Trophoblast cell (in vitro differentiated cells and primary cell): Measurements from ENCODE around the gene GBX2.
A peak's percentile ranks its signal among the peaks of the same experiment; 100 is the strongest.

Experiments
- DNase-seq, 2 donors: peaks; one replicate each; pipeline ENCODE4 v3.0.0-alpha.2; 2016
- H2AFZ ChIP-seq: 2 replicates; pipeline ENCODE4 v1.6.1; 2013; ENCODE audit warnings: low read length, moderate library complexity, mild to moderate bottlenecking; ENCODE audit not compliant: insufficient read depth, poor library complexity
- H2AK5ac ChIP-seq: 2 replicates; pipeline ENCODE4 v1.6.1; 2013; ENCODE audit warnings: mild to moderate bottlenecking, low read length
- H2BK120ac ChIP-seq: 2 replicates; pipeline ENCODE4 v1.6.1; 2013; ENCODE audit warnings: low read length, mild to moderate bottlenecking, moderate library complexity; ENCODE audit not compliant: insufficient read depth, poor library complexity
- H2BK12ac ChIP-seq: 2 replicates; pipeline ENCODE4 v1.6.1; 2013; ENCODE audit warnings: mild to moderate bottlenecking, low read length, moderate library complexity
- H2BK5ac ChIP-seq: 2 replicates; pipeline ENCODE4 v1.6.1; 2013; ENCODE audit warnings: low read length, low read depth, moderate library complexity, mild to moderate bottlenecking; ENCODE audit not compliant: poor library complexity
- H3K14ac ChIP-seq: 2 replicates; pipeline ENCODE4 v1.6.1; 2013; ENCODE audit warnings: mild to moderate bottlenecking, low read length
- H3K18ac ChIP-seq: 2 replicates; pipeline ENCODE4 v1.6.1; 2013; ENCODE audit warnings: mild to moderate bottlenecking, low read length
- H3K23ac ChIP-seq: 2 replicates; pipeline ENCODE4 v1.6.1; 2013; ENCODE audit warnings: low read length
- H3K27ac ChIP-seq: 2 replicates; pipeline ENCODE4 v1.5.1; 2013; ENCODE audit warnings: low read depth, mild to moderate bottlenecking, inconsistent platforms, low read length, moderate library complexity
- H3K27me3 ChIP-seq: 2 replicates; pipeline ENCODE4 v1.6.1; 2013; ENCODE audit warnings: inconsistent platforms, mild to moderate bottlenecking, low read length, moderate library complexity; ENCODE audit not compliant: insufficient read depth
- H3K36me3 ChIP-seq, 2 experiments: 1 replicate in 1 of 2; 2 replicates in 1 of 2; pipeline ENCODE4 v1.6.1; 2013; ENCODE audit warnings: low read length in 2 of 2, mild to moderate bottlenecking in 2 of 2, moderate library complexity in 1 of 2; ENCODE audit not compliant: insufficient read depth in 2 of 2, control insufficient read depth in 1 of 2
- H3K4ac ChIP-seq: 2 replicates; pipeline ENCODE4 v1.6.1; 2013; ENCODE audit warnings: low read depth, mild to moderate bottlenecking, low read length, moderate library complexity
- H3K4me1 ChIP-seq, 2 experiments: 1 replicate in 1 of 2; 2 replicates in 1 of 2; pipeline ENCODE4 v1.6.1; 2013; ENCODE audit warnings: low read length in 2 of 2, mild to moderate bottlenecking in 2 of 2, moderate library complexity in 1 of 2; ENCODE audit not compliant: insufficient read depth in 2 of 2, control insufficient read depth in 1 of 2
- H3K4me2 ChIP-seq: 2 replicates; pipeline ENCODE4 v1.6.1; 2013; ENCODE audit warnings: inconsistent platforms, mild to moderate bottlenecking, low read length, moderate library complexity
- H3K4me3 ChIP-seq: 2 replicates; pipeline ENCODE4 v1.5.1; 2013; ENCODE audit warnings: mild to moderate bottlenecking, low read depth, low read length, inconsistent platforms
- H3K79me1 ChIP-seq: one replicate; pipeline ENCODE4 v1.6.1; 2013; ENCODE audit warnings: low read length
- H3K79me2 ChIP-seq: 2 replicates; pipeline ENCODE4 v1.6.1; 2013; ENCODE audit warnings: low read length, mild to moderate bottlenecking; ENCODE audit not compliant: control insufficient read depth, insufficient read depth, poor library complexity
- H3K9ac ChIP-seq: 2 replicates; pipeline ENCODE4 v1.6.1; 2013; ENCODE audit warnings: mild to moderate bottlenecking, low read length
- H3K9me3 ChIP-seq: 2 replicates; pipeline ENCODE4 v1.6.1; 2013; ENCODE audit warnings: low read depth, mild to moderate bottlenecking, control low read depth, inconsistent platforms, low read length; ENCODE audit not compliant: insufficient read depth
- H4K12ac ChIP-seq: 2 replicates; pipeline ENCODE4 v1.6.1; 2013; ENCODE audit warnings: low read depth, mild to moderate bottlenecking, low read length, moderate library complexity
- H4K8ac ChIP-seq: 2 replicates; pipeline ENCODE4 v1.6.1; 2013; ENCODE audit warnings: low read depth, mild to moderate bottlenecking, low read length, moderate library complexity
- H4K91ac ChIP-seq: one replicate; pipeline ENCODE4 v1.6.1; 2013; ENCODE audit warnings: low read depth, mild to moderate bottlenecking, low read length, moderate library complexity
- WGBS: extraction: QIAGEN DNeasy Blood & Tissue Kit; methylation state at CpG from one replicate; pipeline ENCODE4 v1.1.7; 2013; ENCODE audit warnings: missing lambda C conversion rate; ENCODE audit not compliant: insufficient read length, insufficient coverage; ENCODE audit errors: extremely low coverage; 5-methylcytosine and 5-hydroxymethylcytosine counted together

Gene GBX2

DNA sequence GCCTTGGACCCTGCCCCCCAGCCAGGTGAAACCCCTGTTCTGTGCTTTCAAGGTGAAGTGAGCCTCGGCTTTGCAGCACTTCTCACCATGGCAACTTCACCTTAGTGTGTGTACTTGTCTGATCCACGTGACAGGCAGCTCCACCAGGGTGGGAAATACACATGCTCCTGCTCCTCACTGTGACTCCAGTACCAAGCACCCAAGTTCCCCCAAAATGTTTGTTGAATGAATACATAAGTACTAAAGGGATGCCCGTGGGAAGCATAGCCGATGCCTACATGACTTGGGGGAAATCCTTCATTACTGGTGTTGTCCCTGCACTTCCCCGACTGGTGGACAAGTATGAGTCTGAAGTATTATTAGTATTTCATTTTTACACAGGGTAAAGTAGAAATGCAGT, 41.8 kb upstream of the GBX2 start:
- H4K91ac ChIP-seq: no peak overlapping the region

DNA sequence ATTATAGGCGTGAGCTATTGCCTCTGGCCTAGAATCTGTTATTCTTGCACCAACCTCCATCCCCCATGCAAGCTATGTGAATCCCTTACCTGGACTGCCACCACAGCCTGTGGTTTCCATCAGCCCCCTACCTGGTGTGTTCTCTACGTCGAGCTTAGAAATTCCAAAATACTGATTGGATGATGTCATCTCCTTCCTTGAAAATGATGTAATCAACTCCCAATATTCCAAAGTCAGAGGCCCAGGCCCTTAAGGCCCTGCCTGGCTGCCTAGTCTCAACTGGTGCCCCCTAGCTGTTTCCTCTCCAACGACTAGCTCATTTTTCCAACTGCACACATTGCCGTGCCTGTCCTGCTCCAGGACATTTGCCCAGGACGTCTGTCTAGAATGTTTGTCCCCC, 41.3 kb upstream of the GBX2 start:
- Histone ChIP-seq H3K4me2 (no peak overlapping the region), H3K23ac (no peak overlapping the region), H3K18ac (no peak overlapping the region), H4K8ac (no peak overlapping the region), H3K27me3 (no peaks in the 10 kb centered on the region), H3K79me1 (no peaks in the 10 kb centered on the region), H3K27ac (no peak overlapping the region), H3K79me2 (no peaks in the 10 kb centered on the region), H3K4ac (no peak overlapping the region), H2AFZ (no peak overlapping the region), H2BK12ac (no peak overlapping the region), H3K14ac (no peak overlapping the region), H4K12ac (no peak overlapping the region), H3K4me1 (peaks cover 0 to 7% of the 10 kb centered on the region in 2 experiments), H3K36me3 (no peaks in the 10 kb centered on the region), H3K9me3 (peaks cover 5% of the 10 kb centered on the region), H4K91ac (no peak overlapping the region), H2BK120ac (no peak overlapping the region), H2AK5ac (no peak overlapping the region), H2BK5ac (no peak overlapping the region), H3K9ac (no peak overlapping the region), H3K4me3 (no peak overlapping the region)
- DNase-seq: peak in 1 of 2 donors; percentile 4
- no CpG with 5 or more reads among the region's 6 CpGs for whole genome bisulfite sequencing

More for the DNA sequence above, 41.8 kb upstream of the GBX2 start:
- Histone ChIP-seq H2BK12ac (no peak overlapping the region), H3K4me2 (no peak overlapping the region), H3K27me3 (no peaks in the 10 kb centered on the region), H3K23ac (no peak overlapping the region), H3K27ac (no peak overlapping the region), H3K4ac (no peak overlapping the region), H3K18ac (no peak overlapping the region), H2BK5ac (no peak overlapping the region), H2AFZ (no peak overlapping the region), H3K79me2 (no peaks in the 10 kb centered on the region), H2BK120ac (no peak overlapping the region), H3K79me1 (no peaks in the 10 kb centered on the region), H3K9me3 (peaks cover 5% of the 10 kb centered on the region), H3K9ac (no peak overlapping the region), H3K4me3 (no peak overlapping the region), H3K4me1 (peaks cover 0 to 7% of the 10 kb centered on the region in 2 experiments), H3K36me3 (no peaks in the 10 kb centered on the region), H4K12ac (no peak overlapping the region), H4K8ac (no peak overlapping the region), H3K14ac (no peak overlapping the region), H2AK5ac (no peak overlapping the region)
- DNase-seq: no peak
- WGBS: no CpG with 5 or more reads among the region's 5 CpGs

DNA sequence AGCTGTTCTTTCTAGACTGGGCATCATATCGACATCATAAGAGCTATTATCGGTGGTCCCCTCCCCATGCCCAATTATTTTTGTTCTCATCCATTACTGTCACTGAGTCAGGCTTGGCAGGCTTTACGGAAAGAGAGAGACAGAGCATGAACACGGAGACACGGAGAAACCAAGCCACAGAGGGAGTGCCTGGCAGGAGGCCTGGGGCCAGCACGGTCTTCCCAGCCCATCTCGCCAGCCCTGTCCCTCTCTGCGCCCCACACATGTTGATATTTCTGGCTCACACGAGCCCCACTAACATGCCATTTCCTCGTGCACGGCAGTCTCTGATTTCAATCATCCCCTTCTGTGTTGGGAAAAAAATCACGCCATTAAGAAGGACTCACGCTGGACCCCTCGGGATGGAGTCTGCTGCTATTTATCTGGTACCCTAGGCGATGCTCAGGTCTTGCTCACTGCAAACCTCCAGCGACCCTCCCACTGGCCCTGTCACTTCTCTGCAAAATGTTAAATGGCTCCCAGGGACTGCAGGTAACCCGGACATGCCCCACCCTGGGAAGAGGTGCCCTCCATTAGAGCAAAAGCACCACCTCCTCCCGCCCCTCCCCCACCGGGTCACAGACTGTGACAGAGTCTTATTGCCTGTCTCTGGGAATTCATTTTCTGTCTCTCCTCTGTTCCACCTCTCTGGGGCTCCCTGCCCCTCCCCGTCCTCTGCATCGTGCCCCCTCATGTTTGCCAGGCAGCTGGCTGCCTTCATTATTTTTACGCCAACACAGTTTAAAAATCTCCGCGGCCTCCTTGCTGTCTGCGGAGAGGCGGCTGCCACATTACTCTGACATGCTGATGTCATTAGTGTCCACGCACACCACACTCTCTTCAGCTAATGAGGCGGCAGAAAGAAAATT, 40.1 kb upstream of the GBX2 start:
- H3K18ac ChIP-seq: no peak overlapping the region
- WGBS: no CpG with 5 or more reads among the region's 28 CpGs

DNA sequence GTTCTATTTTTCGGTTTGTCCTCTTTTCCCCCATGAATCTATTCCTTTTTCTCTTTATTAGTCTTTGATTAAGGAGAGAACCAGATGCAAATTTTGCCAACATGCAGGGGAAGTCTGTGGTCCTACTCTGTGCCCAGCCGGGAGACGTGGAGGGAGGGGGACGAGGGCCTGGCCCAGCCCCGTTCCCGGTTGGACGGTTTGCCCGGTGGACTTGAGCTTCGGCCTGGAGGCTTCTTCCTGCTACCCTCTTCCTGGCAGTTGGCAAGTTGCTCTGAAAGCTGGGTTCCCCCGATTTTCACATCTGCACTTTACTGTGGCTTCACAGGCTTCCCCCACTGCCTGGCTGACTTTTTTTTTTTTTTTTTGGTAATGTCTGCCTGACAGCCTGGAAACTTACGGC, 39.3 kb upstream of the GBX2 start:
- H2BK12ac ChIP-seq: no peak overlapping the region
- no peak overlapping the region for H4K91ac ChIP-seq
- WGBS: no CpG with 5 or more reads among the region's 11 CpGs
- H3K9me3 ChIP-seq: peaks cover 5% of the 10 kb centered on the region
- no peak overlapping the region for H2AK5ac ChIP-seq
- no peak overlapping the region for H3K9ac ChIP-seq
- no peak overlapping the region for H3K4me2 ChIP-seq
- DNase-seq: no peak
- H3K27me3 ChIP-seq: no peaks in the 10 kb centered on the region
- H4K8ac ChIP-seq: no peak overlapping the region
- no peak overlapping the region for H3K4me3 ChIP-seq
- no peaks in the 10 kb centered on the region for H3K79me2 ChIP-seq
- H3K18ac ChIP-seq: no peak overlapping the region
- H3K4me1 ChIP-seq: peaks cover 0 to 7% of the 10 kb centered on the region in 2 experiments
- H2BK120ac ChIP-seq: no peak overlapping the region
- H3K79me1 ChIP-seq: no peaks in the 10 kb centered on the region
- no peak overlapping the region for H2BK5ac ChIP-seq
- H4K12ac ChIP-seq: no peak overlapping the region
- no peaks in the 10 kb centered on the region for H3K36me3 ChIP-seq
- no peak overlapping the region for H3K14ac ChIP-seq
- H2AFZ ChIP-seq: no peak overlapping the region
- no peak overlapping the region for H3K23ac ChIP-seq
- H3K27ac ChIP-seq: no peak overlapping the region
- no peak overlapping the region for H3K4ac ChIP-seq

More for the DNA sequence above, 40.1 kb upstream of the GBX2 start:
- Histone ChIP-seq H3K4ac (no peak overlapping the region), H3K27me3 (no peaks in the 10 kb centered on the region), H3K9ac (no peak overlapping the region), H2BK120ac (no peak overlapping the region), H3K36me3 (no peaks in the 10 kb centered on the region), H3K14ac (no peak overlapping the region), H3K9me3 (peaks cover 5% of the 10 kb centered on the region), H3K4me1 (peaks cover 0 to 7% of the 10 kb centered on the region in 2 experiments), H2AFZ (no peak overlapping the region), H3K27ac (no peak overlapping the region), H4K8ac (no peak overlapping the region), H4K91ac (no peak overlapping the region), H2BK12ac (no peak overlapping the region), H4K12ac (no peak overlapping the region), H3K79me2 (no peaks in the 10 kb centered on the region), H2AK5ac (no peak overlapping the region), H3K4me3 (no peak overlapping the region), H3K23ac (no peak overlapping the region), H2BK5ac (no peak overlapping the region), H3K79me1 (no peaks in the 10 kb centered on the region), H3K4me2 (no peak overlapping the region)
- no peak for DNase-seq
